Measurements from ENCODE around the gene SYNE1.

The SYNE1 gene

DNA sequence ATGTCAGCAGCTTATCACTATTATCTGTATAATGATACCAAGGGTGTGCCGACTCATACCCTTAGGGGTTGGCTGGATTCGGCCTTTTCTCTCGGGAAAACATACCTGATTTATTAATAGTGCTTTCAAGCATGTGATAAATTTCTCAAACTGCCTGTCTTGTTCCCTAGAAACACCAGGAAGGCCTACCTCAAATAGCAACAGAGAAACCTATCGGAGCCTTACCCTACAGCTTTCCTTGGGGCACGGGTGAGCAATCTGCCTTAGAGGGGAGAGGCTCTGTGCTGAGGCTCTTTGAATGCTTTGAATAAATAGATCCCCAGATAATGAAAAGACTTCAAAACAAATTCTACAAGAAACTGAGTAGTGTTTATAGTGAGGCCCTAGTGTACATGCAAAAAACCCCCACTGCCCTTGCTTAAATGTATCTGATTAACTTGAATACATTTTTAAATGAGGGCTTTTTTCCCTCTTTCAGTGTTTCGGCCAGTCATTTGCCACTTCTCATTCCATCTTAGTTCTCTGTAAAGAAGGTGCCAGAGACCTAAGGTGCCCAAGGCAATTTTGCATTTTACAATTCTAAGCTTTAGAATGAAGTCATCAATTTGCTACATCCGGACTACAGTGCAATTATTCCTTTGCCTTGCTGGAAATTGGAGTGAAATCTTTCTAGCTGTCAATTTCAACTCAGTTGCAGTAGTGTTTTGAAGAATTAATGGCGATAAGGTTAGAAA, 509.6 kb downstream of the SYNE1 start:
- no peak overlapping the region for H3K9ac ChIP-seq (ENCODE audit: low read length)
- H3K36me3 ChIP-seq (ENCODE audit: control insufficient read depth, insufficient read depth, low read length): peaks cover 19% of the 10 kb centered on the region
- no peak overlapping the region for H3K4me3 ChIP-seq (ENCODE audit: low read length)
- no peaks in the 10 kb centered on the region for H3K27me3 ChIP-seq (ENCODE audit: control insufficient read depth, insufficient read depth, low read length)
- no peak overlapping the region for H3K27ac ChIP-seq (ENCODE audit: low read depth, low read length)
- H3K4me1 ChIP-seq (ENCODE audit: control insufficient read depth, insufficient read depth, low read length): no peaks in the 10 kb centered on the region

DNA sequence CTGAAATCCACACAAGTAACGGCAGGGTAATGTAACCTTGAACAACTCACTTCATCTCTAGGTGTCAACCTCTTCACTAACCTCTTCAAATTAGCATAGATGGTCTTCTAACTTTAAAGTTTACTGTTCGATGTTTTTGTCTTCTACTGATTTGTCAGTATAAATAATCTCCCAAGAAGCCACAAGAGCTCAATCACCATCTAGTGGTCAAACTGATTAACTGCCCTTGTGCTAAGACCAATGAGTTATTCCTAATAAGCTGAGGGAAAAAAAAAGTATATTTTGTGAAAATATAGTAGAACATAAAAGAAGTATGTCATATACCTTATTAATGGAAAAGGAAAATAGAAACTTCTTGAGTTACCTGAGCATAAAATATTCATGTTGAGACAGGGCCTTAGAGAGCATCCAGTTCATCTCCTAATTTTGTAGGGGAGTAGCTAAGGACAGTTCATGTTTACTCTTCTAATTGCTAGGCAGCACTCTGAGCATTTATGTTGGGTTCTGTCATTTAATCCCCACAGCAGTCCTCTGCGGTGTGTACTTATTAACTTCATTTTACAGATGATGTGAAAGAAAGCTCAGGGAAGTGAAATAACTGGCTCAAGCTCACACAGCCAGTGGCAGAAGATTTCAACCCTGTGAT, 512.6 kb downstream of the SYNE1 start:
- Histone ChIP-seq H3K9ac (ENCODE audit: low read length) (no peak overlapping the region), H3K27me3 (ENCODE audit: control insufficient read depth, insufficient read depth, low read length) (no peaks in the 10 kb centered on the region), H3K27ac (ENCODE audit: low read depth, low read length) (no peak overlapping the region), H3K4me3 (ENCODE audit: low read length) (no peak overlapping the region), H3K4me1 (ENCODE audit: control insufficient read depth, insufficient read depth, low read length) (no peaks in the 10 kb centered on the region), H3K36me3 (ENCODE audit: control insufficient read depth, insufficient read depth, low read length) (peaks cover 19% of the 10 kb centered on the region)

DNA sequence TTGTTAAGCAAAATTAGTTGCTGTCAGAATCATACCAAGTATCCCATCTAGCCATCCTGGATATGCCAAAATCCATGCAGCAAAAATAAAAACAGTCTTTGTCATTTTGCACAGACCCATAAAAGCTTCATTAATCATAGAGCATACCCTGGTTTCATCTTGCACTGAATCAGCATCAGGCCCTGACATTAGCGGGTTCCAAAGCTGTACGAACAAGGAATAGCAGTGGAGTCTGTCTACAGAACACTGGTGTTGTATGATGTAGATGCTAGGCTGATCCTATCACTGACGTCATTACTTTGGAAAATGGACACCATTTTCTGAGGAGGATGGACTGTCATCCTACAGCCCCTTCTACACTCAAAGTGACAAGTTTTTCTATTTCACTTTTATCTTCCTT, 514.1 kb downstream of the SYNE1 start:
- no peak overlapping the region for H3K4me3 ChIP-seq (ENCODE audit: low read length)
- no peak overlapping the region for H3K27ac ChIP-seq (ENCODE audit: low read depth, low read length)
- H3K27me3 ChIP-seq (ENCODE audit: control insufficient read depth, insufficient read depth, low read length): no peaks in the 10 kb centered on the region
- peaks cover 10% of the 10 kb centered on the region for H3K36me3 ChIP-seq (ENCODE audit: control insufficient read depth, insufficient read depth, low read length)
- H3K9ac ChIP-seq (ENCODE audit: low read length): no peak overlapping the region
- H3K4me1 ChIP-seq (ENCODE audit: control insufficient read depth, insufficient read depth, low read length): no peaks in the 10 kb centered on the region

DNA sequence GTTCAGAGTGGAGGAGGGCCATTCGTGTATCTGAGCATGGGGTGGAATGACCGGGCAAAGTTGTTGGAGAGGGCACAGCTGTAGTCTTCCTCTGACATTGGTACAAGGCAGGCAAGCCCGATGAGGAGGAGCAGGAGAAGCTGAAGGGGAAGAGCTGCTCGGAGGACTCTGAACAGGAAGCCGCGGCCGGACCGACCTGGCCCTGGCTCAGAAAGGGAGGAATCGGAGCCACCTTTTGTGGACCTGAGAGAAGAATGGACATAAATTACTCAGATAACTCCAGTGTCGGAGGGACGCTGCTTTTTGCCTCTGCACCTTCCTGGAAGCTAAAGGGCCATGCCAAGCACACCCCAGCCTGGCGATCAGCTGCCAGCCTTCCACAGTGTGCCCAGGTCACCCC, 514.7 kb downstream of the SYNE1 start:
- Histone ChIP-seq H3K4me3 (ENCODE audit: low read length) (no peak overlapping the region), H3K36me3 (ENCODE audit: control insufficient read depth, insufficient read depth, low read length) (peaks cover 10% of the 10 kb centered on the region), H3K27me3 (ENCODE audit: control insufficient read depth, insufficient read depth, low read length) (no peaks in the 10 kb centered on the region), H3K4me1 (ENCODE audit: control insufficient read depth, insufficient read depth, low read length) (peaks cover 3% of the 10 kb centered on the region), H3K9ac (ENCODE audit: low read length) (no peak overlapping the region), H3K27ac (ENCODE audit: low read depth, low read length) (no peak overlapping the region)

DNA sequence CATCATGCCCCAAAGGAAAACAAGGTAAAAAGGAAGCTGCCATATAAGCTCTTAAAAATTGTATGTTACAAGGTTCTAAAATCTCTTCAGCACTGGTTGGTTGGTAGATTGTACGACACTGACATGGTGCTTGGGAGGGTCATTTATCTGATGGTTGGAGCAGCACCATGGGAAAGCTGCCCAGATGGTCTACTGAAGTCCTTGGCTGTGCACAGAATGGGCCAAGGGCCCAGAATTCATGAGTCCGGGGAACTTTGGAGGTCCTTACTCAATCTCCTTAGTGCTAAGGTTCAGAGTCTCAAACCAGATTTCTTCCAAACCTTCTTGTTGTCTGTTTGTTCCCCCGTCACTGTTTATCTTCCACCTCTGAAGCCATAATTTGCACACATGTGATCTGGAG, 515.3 kb downstream of the SYNE1 start:
- Histone ChIP-seq H3K27me3 (ENCODE audit: control insufficient read depth, insufficient read depth, low read length) (no peaks in the 10 kb centered on the region), H3K4me1 (ENCODE audit: control insufficient read depth, insufficient read depth, low read length) (peaks cover 3% of the 10 kb centered on the region), H3K27ac (ENCODE audit: low read depth, low read length) (no peak overlapping the region), H3K36me3 (ENCODE audit: control insufficient read depth, insufficient read depth, low read length) (peaks cover 10% of the 10 kb centered on the region), H3K4me3 (ENCODE audit: low read length) (no peak overlapping the region), H3K9ac (ENCODE audit: low read length) (no peak overlapping the region)

DNA sequence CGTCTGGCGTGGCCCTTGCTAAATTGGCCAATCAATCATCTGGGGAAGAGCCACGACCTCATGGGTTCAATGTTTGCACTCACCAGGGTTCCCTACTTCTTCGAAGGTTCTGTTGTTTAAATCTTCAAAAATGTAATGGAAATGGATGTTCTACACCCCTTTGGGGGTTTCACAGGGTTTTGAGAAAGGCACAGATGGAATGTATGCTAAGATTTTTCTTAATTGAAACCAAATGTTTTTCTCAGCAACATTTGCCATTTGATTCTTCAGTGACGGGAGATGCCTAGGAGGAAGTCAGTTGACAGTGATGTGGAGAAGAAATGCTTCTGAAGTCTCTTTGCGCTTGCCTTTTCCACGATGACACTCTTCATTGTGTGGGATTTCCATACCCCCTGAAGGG, 517.3 kb downstream of the SYNE1 start:
- H3K4me3 ChIP-seq (ENCODE audit: low read length): no peak overlapping the region
- peaks cover 3% of the 10 kb centered on the region for H3K4me1 ChIP-seq (ENCODE audit: control insufficient read depth, insufficient read depth, low read length)
- peaks cover 10% of the 10 kb centered on the region for H3K36me3 ChIP-seq (ENCODE audit: control insufficient read depth, insufficient read depth, low read length)
- H3K9ac ChIP-seq (ENCODE audit: low read length): no peak overlapping the region
- H3K27me3 ChIP-seq (ENCODE audit: control insufficient read depth, insufficient read depth, low read length): no peaks in the 10 kb centered on the region
- no peak overlapping the region for H3K27ac ChIP-seq (ENCODE audit: low read depth, low read length)

DNA sequence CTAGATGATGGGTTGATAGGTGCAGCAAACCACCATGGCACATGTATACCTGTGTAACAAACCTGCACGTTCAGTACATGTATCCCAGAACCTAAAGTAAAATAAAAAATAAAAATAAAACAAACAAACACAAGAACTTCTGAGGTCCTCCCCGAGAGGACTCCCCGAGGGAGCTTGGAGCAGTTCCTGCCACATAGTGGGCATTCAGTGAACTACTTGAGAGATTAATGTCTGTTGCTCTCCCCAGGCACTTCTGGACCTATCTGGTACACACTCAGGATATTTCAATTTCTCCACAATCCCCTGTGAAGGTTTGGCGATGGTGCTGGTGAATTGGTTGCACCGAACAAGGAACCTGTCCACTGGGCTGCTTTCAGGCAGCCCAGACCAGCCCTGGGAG, 518.5 kb downstream of the SYNE1 start:
- Histone ChIP-seq H3K9ac (ENCODE audit: low read length) (no peak overlapping the region), H3K27ac (ENCODE audit: low read depth, low read length) (no peak overlapping the region), H3K4me3 (ENCODE audit: low read length) (no peak overlapping the region), H3K36me3 (ENCODE audit: control insufficient read depth, insufficient read depth, low read length) (peaks cover 10% of the 10 kb centered on the region), H3K4me1 (ENCODE audit: control insufficient read depth, insufficient read depth, low read length) (peaks cover 3% of the 10 kb centered on the region), H3K27me3 (ENCODE audit: control insufficient read depth, insufficient read depth, low read length) (no peaks in the 10 kb centered on the region)

DNA sequence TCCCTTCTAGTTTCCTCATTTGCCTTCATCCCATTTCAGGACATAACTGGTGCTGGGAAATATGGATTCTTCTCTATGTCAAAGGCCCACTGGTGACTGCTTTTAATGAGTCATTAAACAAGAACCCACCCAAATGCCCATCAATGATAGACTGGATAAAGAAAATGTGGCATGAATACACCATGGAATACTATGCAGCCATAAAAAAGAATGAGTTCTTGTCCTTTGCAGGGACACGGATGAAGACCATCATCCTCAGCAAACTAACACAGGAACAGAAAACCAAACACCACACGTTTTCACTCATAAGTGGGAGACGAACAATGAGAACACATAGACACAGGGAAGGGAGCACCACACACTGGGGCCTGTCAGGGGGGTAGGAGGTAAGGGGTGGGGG, 518.9 kb downstream of the SYNE1 start:
- Histone ChIP-seq H3K9ac (ENCODE audit: low read length) (no peak overlapping the region), H3K4me1 (ENCODE audit: control insufficient read depth, insufficient read depth, low read length) (peaks cover 3% of the 10 kb centered on the region), H3K27ac (ENCODE audit: low read depth, low read length) (no peak overlapping the region), H3K27me3 (ENCODE audit: control insufficient read depth, insufficient read depth, low read length) (no peaks in the 10 kb centered on the region), H3K4me3 (ENCODE audit: low read length) (no peak overlapping the region), H3K36me3 (ENCODE audit: control insufficient read depth, insufficient read depth, low read length) (peaks cover 10% of the 10 kb centered on the region)

DNA sequence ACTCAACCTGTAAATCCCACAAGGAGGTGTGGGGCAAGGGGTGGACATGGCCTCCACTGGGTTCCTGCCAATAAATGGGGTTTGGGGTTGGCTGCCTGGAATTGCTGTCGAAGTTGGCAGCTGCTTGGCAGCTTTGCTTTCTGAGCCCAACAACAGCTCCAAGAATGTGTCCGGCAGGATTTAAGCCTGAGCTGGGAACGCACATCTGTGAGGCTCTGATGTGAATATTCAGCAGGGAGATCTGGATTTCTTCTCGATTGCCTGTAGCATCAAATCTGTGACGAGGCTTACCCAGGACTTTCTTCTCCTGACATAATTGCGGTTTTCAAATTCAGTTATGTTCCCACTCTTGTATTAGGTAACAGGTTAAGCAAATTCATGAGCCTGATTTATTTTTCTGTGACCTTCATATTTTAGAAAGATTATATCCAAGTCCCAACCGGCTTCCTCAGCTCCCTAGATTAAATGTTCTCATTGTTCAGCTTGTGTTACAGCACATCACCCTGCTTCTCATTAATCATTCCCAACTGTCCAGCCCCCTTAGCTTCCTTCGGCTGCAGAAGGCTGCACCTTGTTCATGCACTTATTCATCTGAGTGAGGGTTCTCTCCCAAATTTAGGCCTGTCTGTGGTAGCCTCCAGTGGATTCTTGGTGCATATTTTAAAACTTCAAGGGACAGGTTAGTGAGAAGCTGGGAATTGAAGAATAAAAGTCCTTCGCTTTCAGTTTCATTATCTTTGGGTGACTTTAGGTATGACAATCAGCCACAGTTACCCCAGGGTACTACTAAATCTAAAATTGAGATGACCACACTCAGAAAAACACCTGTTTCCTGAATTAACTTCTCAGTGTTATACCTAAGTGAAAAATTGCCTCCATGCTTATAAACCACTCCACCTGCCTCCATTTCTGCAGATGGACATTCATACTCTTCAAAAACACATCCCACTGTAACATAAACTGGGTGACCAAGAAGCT, 519.7 kb downstream of the SYNE1 start:
- Histone ChIP-seq H3K36me3 (ENCODE audit: control insufficient read depth, insufficient read depth, low read length) (peaks cover 9% of the 10 kb centered on the region), H3K4me3 (ENCODE audit: low read length) (no peak overlapping the region), H3K27me3 (ENCODE audit: control insufficient read depth, insufficient read depth, low read length) (no peaks in the 10 kb centered on the region), H3K9ac (ENCODE audit: low read length) (no peak overlapping the region), H3K4me1 (ENCODE audit: control insufficient read depth, insufficient read depth, low read length) (peaks cover 3% of the 10 kb centered on the region), H3K27ac (ENCODE audit: low read depth, low read length) (no peak overlapping the region)

DNA sequence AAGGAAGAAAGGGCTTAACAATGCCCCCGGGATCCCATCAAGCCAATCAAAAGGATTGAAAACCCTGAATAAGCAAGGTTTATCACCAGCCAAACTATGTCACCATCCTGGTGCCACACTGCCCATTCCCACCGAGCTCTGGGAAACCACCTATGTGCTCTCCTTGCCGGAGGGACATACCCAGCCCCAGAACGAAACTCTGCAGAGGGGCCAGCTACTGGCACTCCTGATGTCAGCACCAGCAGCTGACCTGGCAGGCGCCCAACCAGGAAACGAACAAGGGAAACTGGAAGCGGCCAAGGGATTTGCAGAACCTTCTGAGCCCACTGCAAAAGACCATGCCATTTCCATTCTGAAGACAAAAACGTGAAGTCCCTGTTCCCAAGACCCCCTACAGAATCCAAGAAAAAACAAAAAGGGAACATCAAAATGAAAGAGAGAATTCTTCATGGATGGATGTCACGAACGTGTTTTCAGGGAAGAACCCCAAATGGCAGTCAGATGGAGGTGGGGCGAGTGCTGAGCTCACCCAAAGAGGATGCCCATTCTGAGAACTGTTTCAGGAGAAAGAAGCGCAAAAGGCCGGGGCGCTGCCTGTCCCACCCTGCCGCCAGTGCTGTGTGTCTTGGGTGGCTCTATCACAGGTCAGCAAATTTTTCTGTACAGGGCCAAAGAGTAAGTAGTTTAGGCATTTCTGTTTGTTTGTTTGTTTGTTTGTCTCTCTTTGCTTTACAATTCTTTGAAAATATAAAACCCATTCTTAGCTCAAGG, 524.5 kb downstream of the SYNE1 start:
- Histone ChIP-seq H3K9ac (ENCODE audit: low read length) (no peak overlapping the region), H3K27me3 (ENCODE audit: control insufficient read depth, insufficient read depth, low read length) (no peaks in the 10 kb centered on the region), H3K36me3 (ENCODE audit: control insufficient read depth, insufficient read depth, low read length) (no peaks in the 10 kb centered on the region), H3K27ac (ENCODE audit: low read depth, low read length) (no peak overlapping the region), H3K4me3 (ENCODE audit: low read length) (no peak overlapping the region), H3K4me1 (ENCODE audit: control insufficient read depth, insufficient read depth, low read length) (peaks cover 1% of the 10 kb centered on the region)

DNA sequence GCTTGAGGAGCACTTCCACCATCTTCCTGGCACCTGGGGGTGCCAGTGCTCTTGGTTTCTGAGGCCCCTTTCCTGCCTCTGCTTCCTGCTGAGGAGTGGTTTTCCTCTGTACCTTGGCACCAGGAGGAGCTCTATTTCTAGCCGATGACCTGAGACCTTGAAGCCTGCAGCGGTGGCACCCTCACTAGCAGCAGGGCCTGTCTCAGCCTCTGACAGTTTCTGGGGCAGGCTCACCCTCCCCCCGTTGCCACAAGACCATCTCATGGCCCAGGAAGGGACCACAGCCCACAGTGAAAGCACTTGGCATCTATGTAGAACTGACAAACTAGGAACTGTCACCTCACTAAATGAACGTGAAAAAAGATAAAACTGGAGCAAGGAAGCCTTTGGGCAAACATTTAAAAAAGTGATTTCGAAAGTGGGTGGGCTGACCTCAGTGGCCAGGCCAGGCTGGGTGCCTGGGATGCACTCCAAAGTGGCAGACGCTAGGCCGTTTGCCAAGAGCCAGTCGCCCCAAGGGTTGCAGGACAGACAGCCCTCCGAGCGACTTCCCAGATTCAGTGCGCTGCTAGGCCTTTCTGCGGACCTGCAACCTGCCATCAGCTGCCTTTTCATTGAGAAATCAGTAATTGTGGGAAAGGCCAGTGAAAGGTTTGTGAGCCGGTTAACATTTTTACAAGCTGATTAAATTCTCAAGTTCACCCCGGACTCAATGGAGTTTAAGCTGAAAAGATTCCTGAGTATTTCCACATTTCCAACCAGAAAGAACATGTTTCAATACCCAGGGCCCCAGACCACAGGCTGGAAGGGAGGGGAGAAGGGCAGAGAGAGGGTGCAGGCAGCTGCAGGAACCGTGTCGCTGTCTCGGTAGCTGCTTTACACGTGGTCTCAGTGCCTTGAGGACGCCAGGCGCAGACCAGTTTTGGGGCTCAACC, 526.0 kb downstream of the SYNE1 start:
- H3K4me1 ChIP-seq (ENCODE audit: control insufficient read depth, insufficient read depth, low read length): no peaks in the 10 kb centered on the region
- no peak overlapping the region for H3K9ac ChIP-seq (ENCODE audit: low read length)
- no peak overlapping the region for H3K4me3 ChIP-seq (ENCODE audit: low read length)
- H3K27me3 ChIP-seq (ENCODE audit: control insufficient read depth, insufficient read depth, low read length): no peaks in the 10 kb centered on the region
- H3K36me3 ChIP-seq (ENCODE audit: control insufficient read depth, insufficient read depth, low read length): no peaks in the 10 kb centered on the region
- no peak overlapping the region for H3K27ac ChIP-seq (ENCODE audit: low read depth, low read length)
